Osteocyte (in vitro differentiated cells): ENCODE data around the gene KRT78. TPM values are rescaled to one million over a fixed set of nuclear protein-coding genes. Genes with fewer than 3 reads are reported as not detected.

Experiments used
- DNase-seq: peaks from one replicate; pipeline ENCODE4 v3.0.0; 2021; ENCODE audit warnings: mixed read lengths; ENCODE audit not compliant: unreplicated experiment; ENCODE audit errors: extremely low spot score
- H3K27ac Mint-ChIP-seq: one replicate; pipeline ENCODE4 v1.8.0; 2021; ENCODE audit warnings: mild to moderate bottlenecking, mixed read lengths; ENCODE audit not compliant: unreplicated experiment
- H3K27me3 Mint-ChIP-seq: one replicate; pipeline ENCODE4 v1.8.0; 2021; ENCODE audit warnings: mixed read lengths; ENCODE audit not compliant: unreplicated experiment
- H3K36me3 Mint-ChIP-seq: one replicate; pipeline ENCODE4 v1.8.0; 2021; ENCODE audit warnings: mixed read lengths; ENCODE audit not compliant: unreplicated experiment
- H3K4me1 Mint-ChIP-seq: one replicate; pipeline ENCODE4 v1.8.0; 2021; ENCODE audit warnings: mixed read lengths; ENCODE audit not compliant: unreplicated experiment
- H3K4me3 Mint-ChIP-seq: one replicate; pipeline ENCODE4 v1.8.0; 2021; ENCODE audit warnings: mild to moderate bottlenecking, moderate library complexity, mixed read lengths; ENCODE audit not compliant: unreplicated experiment
- H3K9me3 Mint-ChIP-seq: one replicate; pipeline ENCODE4 v1.8.0; 2021; ENCODE audit warnings: mixed read lengths; ENCODE audit not compliant: unreplicated experiment
- total RNA-seq: library from RNA; stranded (reverse); gene quantifications from 2 replicates; pipeline ENCODE4 v1.2.1, GENCODE V29; 2021
- TF ChIP-seq, protein P1 (sequence below): fragments of 200-600 bp; sonication (generic); IDR thresholded peaks from 2 replicates; pipeline ENCODE4 v1.5.0; 2021; ENCODE audit warnings: antibody characterized with exemption, mild to moderate bottlenecking, moderate library complexity

KRT78 gene
- total RNA-seq, 1 donor from 2014 or later: not detected

DNA sequence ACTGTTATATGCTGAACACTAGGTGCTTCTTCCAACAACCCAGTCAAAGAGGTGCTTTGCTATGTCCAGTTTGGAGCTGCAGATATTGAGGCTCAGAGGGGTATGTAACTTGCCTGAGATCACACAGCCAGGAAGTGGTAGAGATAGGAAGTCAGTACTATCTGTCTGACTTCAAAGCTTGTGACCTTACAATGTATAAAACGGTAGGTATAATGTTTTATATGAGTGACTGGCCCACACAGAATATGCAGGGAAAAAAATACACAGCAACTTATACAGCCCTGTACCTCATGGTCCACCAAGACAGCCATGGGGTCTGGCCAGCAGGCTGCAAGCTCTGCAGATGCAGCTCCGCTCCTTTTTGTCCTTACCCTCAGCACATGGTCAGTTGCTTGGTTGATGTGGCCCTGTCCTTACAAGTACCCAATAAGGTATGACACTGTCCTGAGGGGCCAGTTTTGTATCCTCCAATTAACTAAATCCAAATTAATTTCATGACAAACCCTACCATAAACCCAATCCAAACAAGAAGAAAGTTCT lies 31.0 kb downstream of the KRT78 start:
- no peaks in the 10 kb centered on the region for H3K9me3 Mint-ChIP-seq
- no peak overlapping the region for H3K4me3 Mint-ChIP-seq
- DNase-seq: no peak
- no peak overlapping the region for H3K27ac Mint-ChIP-seq
- peaks cover 40% of the 10 kb centered on the region for H3K27me3 Mint-ChIP-seq
- H3K36me3 Mint-ChIP-seq: no peaks in the 10 kb centered on the region
- H3K4me1 Mint-ChIP-seq: no peaks in the 10 kb centered on the region
- TF ChIP-seq, protein P1, sequence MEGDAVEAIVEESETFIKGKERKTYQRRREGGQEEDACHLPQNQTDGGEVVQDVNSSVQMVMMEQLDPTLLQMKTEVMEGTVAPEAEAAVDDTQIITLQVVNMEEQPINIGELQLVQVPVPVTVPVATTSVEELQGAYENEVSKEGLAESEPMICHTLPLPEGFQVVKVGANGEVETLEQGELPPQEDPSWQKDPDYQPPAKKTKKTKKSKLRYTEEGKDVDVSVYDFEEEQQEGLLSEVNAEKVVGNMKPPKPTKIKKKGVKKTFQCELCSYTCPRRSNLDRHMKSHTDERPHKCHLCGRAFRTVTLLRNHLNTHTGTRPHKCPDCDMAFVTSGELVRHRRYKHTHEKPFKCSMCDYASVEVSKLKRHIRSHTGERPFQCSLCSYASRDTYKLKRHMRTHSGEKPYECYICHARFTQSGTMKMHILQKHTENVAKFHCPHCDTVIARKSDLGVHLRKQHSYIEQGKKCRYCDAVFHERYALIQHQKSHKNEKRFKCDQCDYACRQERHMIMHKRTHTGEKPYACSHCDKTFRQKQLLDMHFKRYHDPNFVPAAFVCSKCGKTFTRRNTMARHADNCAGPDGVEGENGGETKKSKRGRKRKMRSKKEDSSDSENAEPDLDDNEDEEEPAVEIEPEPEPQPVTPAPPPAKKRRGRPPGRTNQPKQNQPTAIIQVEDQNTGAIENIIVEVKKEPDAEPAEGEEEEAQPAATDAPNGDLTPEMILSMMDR: no peak

DNA sequence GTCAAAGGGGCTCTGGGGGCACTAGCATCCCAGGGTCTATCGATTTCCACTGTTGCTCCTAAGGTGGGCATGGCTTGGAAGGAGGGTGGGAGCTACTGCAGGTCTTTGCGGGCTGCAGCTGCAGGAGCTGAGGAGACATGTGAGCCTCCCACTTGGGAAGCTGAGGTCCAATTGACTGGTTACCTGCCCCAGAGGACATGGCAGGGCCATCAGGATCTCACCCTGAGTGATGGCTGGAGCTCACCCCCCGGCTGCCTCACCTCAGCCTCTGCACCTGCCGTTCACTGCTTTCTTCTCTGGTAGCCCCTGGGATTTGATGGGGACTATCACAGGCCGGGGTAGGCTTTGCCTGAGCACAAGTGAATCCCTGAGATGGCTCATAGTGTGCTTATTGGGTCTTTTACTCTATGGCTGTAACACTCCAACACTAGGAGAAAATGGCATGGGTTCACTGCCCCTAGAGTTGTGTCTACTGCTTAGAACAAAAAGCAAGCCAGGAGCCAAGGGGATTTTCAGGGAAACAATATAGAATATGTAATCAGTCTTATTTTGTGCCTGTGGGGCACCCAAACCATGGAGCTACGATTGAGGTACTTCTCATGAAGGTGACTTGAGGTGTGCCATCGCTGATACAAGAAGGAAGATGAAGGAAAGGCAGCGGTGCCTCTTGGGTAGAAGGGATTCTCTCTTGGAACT lies 31.6 kb downstream of the KRT78 start:
- Mint-ChIP-seq H3K27ac (no peak overlapping the region), H3K4me3 (no peak overlapping the region), H3K36me3 (no peaks in the 10 kb centered on the region), H3K9me3 (no peaks in the 10 kb centered on the region), H3K27me3 (peaks cover 42% of the 10 kb centered on the region), H3K4me1 (no peaks in the 10 kb centered on the region)
- DNase-seq: no peak
- TF ChIP-seq, protein P1: no peak

DNA sequence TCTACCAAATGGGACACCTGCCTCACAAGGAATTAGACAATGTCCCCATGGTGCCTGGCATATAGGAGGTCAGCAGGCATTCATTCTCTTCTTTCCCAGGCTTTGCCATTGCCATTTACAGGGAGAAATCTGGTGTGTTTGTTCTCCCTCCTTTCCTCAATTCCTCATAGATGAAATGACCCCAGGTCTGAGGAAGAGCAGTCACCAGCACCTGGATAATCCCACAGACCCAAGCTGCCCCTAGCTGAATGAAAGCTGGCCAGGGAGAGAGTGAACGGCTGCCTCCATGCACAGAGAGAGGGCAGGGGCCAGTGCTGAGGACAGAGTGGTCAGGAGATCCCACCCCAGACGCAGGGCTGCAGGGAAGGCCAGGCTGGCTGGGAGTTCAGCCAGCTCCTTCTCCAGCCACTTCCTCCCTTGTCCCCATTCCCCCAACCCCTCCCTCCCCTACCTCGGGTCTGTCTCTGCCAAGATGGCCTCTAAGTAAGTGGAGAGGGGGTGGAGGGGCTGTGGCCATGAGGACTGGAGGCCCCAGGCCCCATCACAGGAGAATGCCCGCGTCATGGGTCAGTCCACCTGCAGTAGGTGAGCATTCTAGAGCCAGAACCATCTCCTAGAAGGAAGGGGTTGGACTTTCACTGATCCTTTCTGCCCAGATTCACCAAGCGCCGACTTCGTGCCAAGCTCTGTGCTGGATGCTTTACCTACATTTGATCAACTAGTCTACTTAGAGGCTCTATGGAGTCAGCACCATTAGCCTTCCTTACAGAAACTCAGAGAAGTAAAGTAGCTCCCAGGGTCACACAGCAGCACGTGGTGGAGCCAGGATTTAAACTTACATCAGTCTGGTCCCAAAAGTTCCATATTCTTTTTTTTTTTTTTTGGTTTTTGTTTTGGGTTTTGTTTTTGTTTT lies 32.9 kb downstream of the KRT78 start:
- no peaks in the 10 kb centered on the region for H3K36me3 Mint-ChIP-seq
- TF ChIP-seq, protein P1: no peak
- DNase-seq: no peak
- no peaks in the 10 kb centered on the region for H3K9me3 Mint-ChIP-seq
- H3K4me1 Mint-ChIP-seq: no peaks in the 10 kb centered on the region
- no peak overlapping the region for H3K4me3 Mint-ChIP-seq
- peaks cover 51% of the 10 kb centered on the region for H3K27me3 Mint-ChIP-seq
- H3K27ac Mint-ChIP-seq: no peak overlapping the region

DNA sequence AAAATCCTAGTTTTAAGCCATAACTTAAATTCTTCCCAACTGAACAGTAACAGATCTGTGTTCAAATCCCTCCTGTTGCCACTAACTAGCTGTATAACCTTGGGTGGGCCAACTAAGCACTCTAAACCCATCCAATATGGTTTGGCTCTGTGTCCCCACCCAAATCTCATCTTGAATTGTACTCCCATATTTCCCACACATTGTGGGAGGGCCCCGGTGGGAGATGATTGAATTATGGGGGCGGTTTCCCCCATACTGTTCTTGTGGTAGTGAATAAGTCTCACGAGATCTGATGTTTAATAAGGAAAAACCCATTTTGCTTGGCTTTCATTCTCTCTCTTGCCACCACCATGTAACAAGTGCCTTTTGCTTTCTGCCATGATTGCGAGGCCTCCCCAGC lies 33.6 kb downstream of the KRT78 start:
- H3K36me3 Mint-ChIP-seq: no peaks in the 10 kb centered on the region
- no peak overlapping the region for H3K4me3 Mint-ChIP-seq
- no peaks in the 10 kb centered on the region for H3K9me3 Mint-ChIP-seq
- no peaks in the 10 kb centered on the region for H3K4me1 Mint-ChIP-seq
- TF ChIP-seq, protein P1: no peak
- H3K27ac Mint-ChIP-seq: no peak overlapping the region
- no peak for DNase-seq
- peaks cover 49% of the 10 kb centered on the region for H3K27me3 Mint-ChIP-seq

DNA sequence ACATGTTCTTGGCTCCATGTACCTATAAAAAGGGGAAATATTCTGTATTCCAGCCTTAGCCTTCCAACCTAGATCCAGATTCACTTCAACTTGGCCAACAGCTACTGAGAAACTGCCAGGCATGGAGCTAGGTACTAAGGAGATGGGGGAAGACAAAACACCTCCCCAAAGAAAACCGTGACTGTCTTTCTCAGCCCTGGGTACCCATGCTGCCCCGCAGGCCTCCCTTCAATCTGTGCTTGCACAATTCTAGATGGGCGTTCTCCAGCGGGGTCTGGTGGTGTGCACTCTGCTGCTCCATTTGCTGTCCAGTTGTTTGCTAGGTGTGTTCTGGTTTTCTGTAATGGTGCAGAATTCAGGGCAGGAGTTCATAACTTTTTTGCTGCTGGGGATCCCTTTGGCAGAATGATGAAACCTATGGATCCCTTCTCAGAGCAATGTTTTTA lies 34.1 kb downstream of the KRT78 start:
- Mint-ChIP-seq H3K4me3 (no peak overlapping the region), H3K27me3 (peaks cover 49% of the 10 kb centered on the region)

More for the DNA sequence above, 34.1 kb downstream of the KRT78 start:
- no peak for DNase-seq
- TF ChIP-seq, protein P1: no peak
- Mint-ChIP-seq H3K9me3 (no peaks in the 10 kb centered on the region), H3K4me1 (no peaks in the 10 kb centered on the region), H3K27ac (no peak overlapping the region), H3K36me3 (no peaks in the 10 kb centered on the region)
